Stimulated activated CD4-positive, alpha-beta T cell treated with anti-CD3 and anti-CD28 coated beads, Interleukin-1b, Interleukin-23, amount 100 ng/mL, for 24 hours (primary cell): ENCODE data around the gene RNU5B-1.
"Not testable (repeated sequence)": the region's sequence is repeated elsewhere in the genome, so short reads cannot be mapped to it uniquely, and the experiment has no call there.

Experiments used
- DNase-seq, 4 experiments: peaks; one replicate each; pipeline ENCODE4 v3.0.0-alpha.2; 2020; ENCODE audit warnings: low read depth in 4 of 4, low spot score in 1 of 4

Gene RNU5B-1

GRCh38 chr15:65342493-65342892, 38.0 kb downstream of the RNU5B-1 start:
- DNase-seq, result no peak

GRCh38 chr15:65343374-65343981, 39.0 kb downstream of the RNU5B-1 start:
- DNase-seq, result no peak

GRCh38 chr15:65344214-65344913, 39.9 kb downstream of the RNU5B-1 start:
- no peak for DNase-seq

GRCh38 chr15:65344914-65345275, 40.4 kb downstream of the RNU5B-1 start:
- DNase-seq, result no peak

GRCh38 chr15:65346856-65347598, 42.5 kb downstream of the RNU5B-1 start:
- no peak for DNase-seq

GRCh38 chr15:65347756-65348155, 43.3 kb downstream of the RNU5B-1 start:
- not testable (repeated sequence) for DNase-seq

GRCh38 chr15:65349338-65349737, 44.9 kb downstream of the RNU5B-1 start:
- no peak for DNase-seq

GRCh38 chr15:65351972-65352371, 47.5 kb downstream of the RNU5B-1 start:
- not testable (repeated sequence) for DNase-seq
